Neural crest cell (in vitro differentiated cells): ENCODE results near the gene LIPC. TPM values are rescaled to one million over a fixed set of nuclear protein-coding genes. Genes with fewer than 3 reads are reported as not detected.

Source experiments
- DNase-seq: peaks from one replicate; pipeline ENCODE4 v3.0.0; 2021; ENCODE audit warnings: low read depth, mixed read lengths, low spot score
- H3K27ac Mint-ChIP-seq: one replicate; pipeline ENCODE4 v1.8.0; 2021; ENCODE audit warnings: mild to moderate bottlenecking, mixed read lengths; ENCODE audit not compliant: unreplicated experiment
- H3K27me3 Mint-ChIP-seq: 2 replicates; pipeline ENCODE4 v1.8.0; 2021; ENCODE audit warnings: low read depth, mild to moderate bottlenecking, mixed read lengths
- H3K36me3 Mint-ChIP-seq: 2 replicates; pipeline ENCODE4 v1.8.0; 2021; ENCODE audit warnings: low read depth, mild to moderate bottlenecking, mixed read lengths
- H3K4me1 Mint-ChIP-seq: 2 replicates; pipeline ENCODE4 v1.8.0; 2021; ENCODE audit warnings: mixed read lengths
- H3K4me3 Mint-ChIP-seq: one replicate; pipeline ENCODE4 v1.8.0; 2021; ENCODE audit warnings: mild to moderate bottlenecking, mixed read lengths
- H3K9me3 Mint-ChIP-seq: 2 replicates; pipeline ENCODE4 v1.8.0; 2021; ENCODE audit warnings: mixed read lengths
- CTCF ChIP-seq: fragments of 200-600 bp; sonication (generic); conservative IDR thresholded peaks from 2 replicates; pipeline ENCODE4 v1.5.0; 2021; ENCODE audit warnings: antibody characterized with exemption, mild to moderate bottlenecking
- total RNA-seq: library from RNA; stranded (reverse); gene quantifications from 2 replicates; pipeline ENCODE4 v1.2.1, GENCODE V29; 2021

Gene LIPC
- total RNA-seq, 1 donor from 2014 or later: not detected

DNA sequence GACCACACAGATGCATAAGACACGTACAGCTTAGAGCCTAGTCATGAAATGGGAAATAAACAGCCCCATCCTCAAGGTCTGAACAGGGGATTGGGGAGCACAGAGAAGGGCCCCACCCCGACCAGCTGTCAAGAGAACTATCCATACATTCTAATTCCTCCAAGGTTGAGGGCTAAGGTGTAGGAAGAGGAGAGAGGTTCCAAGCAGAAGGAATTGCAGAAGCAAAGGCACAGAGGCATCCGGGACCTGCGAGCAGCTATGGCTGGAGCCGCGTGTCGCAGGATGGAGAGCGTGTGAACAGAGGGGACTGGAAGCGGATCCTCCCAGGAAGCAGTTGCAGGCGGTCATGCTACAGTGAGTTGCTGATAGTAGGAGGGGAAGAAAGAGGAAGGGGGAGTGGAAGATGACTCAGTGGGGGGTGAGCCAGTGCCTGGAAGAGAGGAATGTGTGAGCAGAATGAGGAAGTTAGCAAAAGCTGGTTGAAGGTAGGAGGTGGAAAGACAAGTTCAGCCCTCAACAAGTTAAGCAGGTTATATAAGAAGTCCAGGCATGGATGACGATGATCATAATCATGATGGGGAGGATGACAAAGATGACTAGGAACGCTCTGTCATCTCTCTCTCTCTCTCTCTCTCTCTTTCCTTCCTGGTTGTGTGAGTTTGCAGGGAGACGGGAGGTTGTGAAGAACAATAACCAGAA lies 89.7 kb downstream of the LIPC start:
- DNase-seq: no peak
- H3K9me3 Mint-ChIP-seq: no peaks in the 10 kb centered on the region
- H3K4me1 Mint-ChIP-seq: peaks cover 58% of the 10 kb centered on the region
- H3K27me3 Mint-ChIP-seq: no peaks in the 10 kb centered on the region
- no peak for TF ChIP-seq CTCF
- no peak overlapping the region for H3K4me3 Mint-ChIP-seq
- H3K27ac Mint-ChIP-seq: peak overlapping the region; percentile 43
- H3K36me3 Mint-ChIP-seq: no peaks in the 10 kb centered on the region

DNA sequence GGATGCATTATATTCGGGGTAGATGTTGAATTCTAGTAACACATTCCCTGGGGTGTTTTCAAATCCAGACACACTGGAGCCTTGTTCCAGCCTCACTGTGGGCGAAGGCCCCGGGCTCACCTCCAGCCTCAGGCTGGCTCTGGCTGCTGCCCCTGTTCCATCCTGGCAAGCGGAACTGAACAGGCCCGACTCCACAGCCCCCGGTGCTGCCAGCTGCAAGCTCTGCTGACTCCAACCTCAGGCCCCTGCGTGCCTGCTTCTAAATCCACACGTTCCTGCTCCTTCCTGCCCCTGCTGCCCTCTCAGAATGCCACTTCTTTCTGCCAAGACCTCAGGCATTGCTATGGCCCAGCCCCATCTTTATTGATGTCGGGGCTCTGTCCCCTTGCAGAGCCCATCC lies 90.6 kb downstream of the LIPC start:
- Mint-ChIP-seq H3K4me1 (peaks cover 51% of the 10 kb centered on the region), H3K4me3 (no peak overlapping the region), H3K9me3 (no peaks in the 10 kb centered on the region), H3K27me3 (no peaks in the 10 kb centered on the region), H3K36me3 (no peaks in the 10 kb centered on the region), H3K27ac (peak overlapping the region; percentile 13)
- no peak for TF ChIP-seq CTCF
- no peak for DNase-seq

DNA sequence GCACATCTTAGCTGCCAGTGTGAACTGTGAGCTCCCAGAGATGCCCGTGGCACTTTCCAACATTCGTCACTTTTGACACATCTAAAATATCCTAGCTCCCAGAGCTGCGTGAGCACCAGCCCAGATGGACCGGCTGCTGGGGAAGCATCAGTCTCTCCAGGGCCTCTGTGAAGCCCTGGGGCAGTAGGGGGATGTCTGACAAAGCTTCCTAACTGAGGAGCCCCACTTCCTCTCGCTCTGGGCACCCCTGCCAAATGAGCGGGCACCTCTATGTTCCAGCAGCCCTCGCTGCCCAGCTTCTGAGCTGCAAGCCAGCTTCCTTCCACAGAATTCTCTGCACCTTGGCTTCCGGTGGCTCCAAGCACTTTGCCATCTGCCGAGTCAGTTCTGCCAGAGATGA lies 91.1 kb downstream of the LIPC start:
- peaks cover 46% of the 10 kb centered on the region for H3K4me1 Mint-ChIP-seq
- no peaks in the 10 kb centered on the region for H3K9me3 Mint-ChIP-seq
- no peak for DNase-seq
- TF ChIP-seq CTCF: no peak
- H3K27me3 Mint-ChIP-seq: no peaks in the 10 kb centered on the region
- H3K27ac Mint-ChIP-seq: peak overlapping the region; percentile 13
- no peak overlapping the region for H3K4me3 Mint-ChIP-seq
- H3K36me3 Mint-ChIP-seq: no peaks in the 10 kb centered on the region

DNA sequence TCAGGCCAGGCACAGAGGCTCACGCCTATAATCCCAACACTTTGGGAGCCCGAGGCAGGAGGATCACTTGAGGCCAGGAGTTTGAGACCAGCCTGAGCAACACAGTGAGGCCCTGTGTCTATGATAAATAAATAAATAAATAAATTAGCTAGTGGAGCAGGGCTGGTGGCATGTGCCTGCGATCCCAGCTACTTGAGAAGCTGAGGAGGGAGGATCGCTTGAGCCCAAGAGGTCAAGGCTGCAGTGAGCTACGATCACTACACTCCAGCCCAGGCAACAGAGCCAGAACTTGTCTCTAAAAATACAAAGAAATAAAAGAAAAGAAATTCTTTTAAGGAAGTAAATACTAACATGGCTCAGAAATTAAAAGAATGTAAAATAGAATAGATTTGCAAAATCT lies 91.8 kb downstream of the LIPC start:
- DNase-seq: no peak
- peaks cover 39% of the 10 kb centered on the region for H3K4me1 Mint-ChIP-seq
- no peak overlapping the region for H3K4me3 Mint-ChIP-seq
- H3K27ac Mint-ChIP-seq: no peak overlapping the region
- H3K36me3 Mint-ChIP-seq: no peaks in the 10 kb centered on the region
- no peaks in the 10 kb centered on the region for H3K27me3 Mint-ChIP-seq
- no peaks in the 10 kb centered on the region for H3K9me3 Mint-ChIP-seq
- TF ChIP-seq CTCF: no peak

DNA sequence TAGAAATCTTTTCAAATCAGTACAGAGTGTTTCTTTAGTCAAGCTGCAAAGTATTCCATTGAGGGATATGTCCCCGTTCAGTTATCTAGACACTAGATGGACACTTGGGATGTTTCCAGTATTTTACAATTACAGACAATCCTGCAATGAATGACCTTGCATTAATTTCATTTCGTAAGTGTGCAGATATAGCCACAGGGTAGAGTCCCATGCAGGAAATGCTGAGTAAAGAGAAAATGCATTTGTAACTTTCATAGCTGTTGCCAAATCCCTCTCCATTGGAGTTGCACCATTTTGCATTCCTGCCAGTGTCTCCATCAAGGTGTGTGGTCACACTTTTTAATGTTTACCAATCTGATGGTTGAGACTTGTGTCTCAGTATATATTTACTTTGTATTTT lies 92.5 kb downstream of the LIPC start:
- H3K27me3 Mint-ChIP-seq: no peaks in the 10 kb centered on the region
- no peaks in the 10 kb centered on the region for H3K9me3 Mint-ChIP-seq
- TF ChIP-seq CTCF: no peak
- H3K4me3 Mint-ChIP-seq: no peak overlapping the region
- DNase-seq: no peak
- no peak overlapping the region for H3K27ac Mint-ChIP-seq
- H3K4me1 Mint-ChIP-seq: peaks cover 36% of the 10 kb centered on the region
- no peaks in the 10 kb centered on the region for H3K36me3 Mint-ChIP-seq
